H1 (cell line): ENCODE measurements around the gene IL12RB2. TPM values are rescaled to one million over a fixed set of nuclear protein-coding genes. Genes with fewer than 3 reads are reported as not detected.

Experiments used
- CTCF ChIA-PET: fragments of 300-600 bp; sonication (Branson Sonifier 250); formaldehyde crosslinking; loops from one replicate; lab custom pipeline; 2021; ENCODE audit not compliant: partially characterized antibody; lab: Charles Lee
- POLR2A ChIA-PET: fragments of 300-600 bp; sonication (Branson Sonifier 250); formaldehyde crosslinking; loops from one replicate; lab custom pipeline; 2021; ENCODE audit warnings: inconsistent platforms; ENCODE audit not compliant: partially characterized antibody; lab: Charles Lee
- DNase-seq, 2 experiments: peaks; one replicate each; pipeline versions ENCODE4 v3.0.0 to v3.0.0-alpha.2; 2010 to 2022; ENCODE audit warnings: low spot score in 2 of 2, low read depth in 1 of 2, mixed read lengths in 1 of 2
- FAIRE-seq: peaks from 2 replicates; lab custom pipeline; 2011; peaks lifted over from hg19 to GRCh38; lab: Jason Lieb, UNC
- H2AFZ ChIP-seq: 2 replicates; pipeline ENCODE4 v1.8.1; 2012; ENCODE audit warnings: low read length, inconsistent platforms
- H2AK5ac ChIP-seq: 2 replicates; pipeline ENCODE4 v1.6.1; 2013; ENCODE audit warnings: low read depth, low read length
- H2BK120ac ChIP-seq: replicated peaks from 2 replicates; pipeline ENCODE3; 2013; ENCODE audit warnings: low read depth, low read length, inconsistent platforms
- H2BK12ac ChIP-seq: 2 replicates; pipeline ENCODE4 v1.6.1; 2013; ENCODE audit warnings: low read depth, low read length
- H2BK15ac ChIP-seq: 2 replicates; pipeline ENCODE4 v1.6.1; 2013; ENCODE audit warnings: low read length
- H2BK20ac ChIP-seq: 2 replicates; pipeline ENCODE4 v1.6.1; 2013; ENCODE audit warnings: low read length
- H2BK5ac ChIP-seq: 2 replicates; pipeline ENCODE4 v1.6.1; 2013; ENCODE audit warnings: low read depth, low read length
- H3K14ac ChIP-seq: 2 replicates; pipeline ENCODE4 v1.6.1; 2013; ENCODE audit warnings: inconsistent platforms; ENCODE audit not compliant: insufficient read length
- H3K18ac ChIP-seq: 2 replicates; pipeline ENCODE4 v1.6.1; 2013; ENCODE audit warnings: low read length; ENCODE audit errors: extremely low read depth
- H3K23ac ChIP-seq: 2 replicates; pipeline ENCODE4 v1.6.1; 2013; ENCODE audit warnings: inconsistent platforms; ENCODE audit not compliant: insufficient read length
- H3K23me2 ChIP-seq: 2 replicates; pipeline ENCODE4 v1.6.1; 2013; ENCODE audit warnings: low read depth, low read length
- H3K27ac ChIP-seq: 2 replicates; pipeline ENCODE4 v1.6.1; 2011; ENCODE audit warnings: low read depth, low read length, inconsistent platforms
- H3K27me3 ChIP-seq, 4 experiments: replicated peaks in 1 of 4; 1 replicate in 1 of 4; 2 replicates in 3 of 4; pipeline versions ENCODE4 v1.6.1 to v1.8.1; 2011 to 2013; ENCODE audit warnings: low read length in 3 of 4, mild to moderate bottlenecking in 3 of 4, inconsistent platforms in 2 of 4, mixed read lengths in 2 of 4, moderate library complexity in 1 of 4; ENCODE audit not compliant: control insufficient read depth in 3 of 4, insufficient read depth in 3 of 4; ENCODE audit errors: extremely low read depth in 1 of 4
- H3K36me3 ChIP-seq, 4 experiments: 2 replicates each; pipeline versions ENCODE4 v1.6.1 to v1.8.1; 2011 to 2013; ENCODE audit warnings: mild to moderate bottlenecking in 4 of 4, low read length in 3 of 4, moderate library complexity in 2 of 4, control low read depth in 1 of 4, inconsistent platforms in 1 of 4; ENCODE audit not compliant: insufficient read depth in 4 of 4, control insufficient read depth in 2 of 4
- H3K4ac ChIP-seq: replicated peaks from 2 replicates; pipeline ENCODE3; 2013; ENCODE audit warnings: low read length, low read depth, mixed read lengths, inconsistent platforms; ENCODE audit not compliant: insufficient read length
- H3K4me1 ChIP-seq, 4 experiments: replicated peaks in 1 of 4; 1 replicate in 1 of 4; 2 replicates in 3 of 4; pipeline versions ENCODE4 v1.6.1 to v1.8.1; 2011 to 2013; ENCODE audit warnings: low read length in 3 of 4, inconsistent platforms in 2 of 4, mixed read lengths in 1 of 4; ENCODE audit not compliant: insufficient read depth in 4 of 4, control insufficient read depth in 3 of 4
- H3K4me2 ChIP-seq, 2 experiments: 2 replicates each; pipeline versions ENCODE4 v1.6.1 to v1.8.1; 2011 to 2013; ENCODE audit warnings: low read depth in 2 of 2, low read length in 2 of 2, control low read depth in 1 of 2, inconsistent platforms in 1 of 2, mild to moderate bottlenecking in 1 of 2; ENCODE audit not compliant: insufficient read depth in 1 of 2
- H3K4me3 ChIP-seq, 4 experiments: fragments of 200-600, 300-600 bp in 1 of 4; sonication (generic), shearing (Covaris generic), sonication (Bioruptor Twin) in 1 of 4; 2 replicates each; pipeline versions ENCODE4 v1.5.1 to v1.8.1; 2011 to 2016; ENCODE audit warnings: low read length in 4 of 4, low read depth in 3 of 4, control low read depth in 2 of 4, inconsistent platforms in 2 of 4, mild to moderate bottlenecking in 2 of 4, mixed read lengths in 1 of 4, moderate library complexity in 1 of 4; ENCODE audit not compliant: insufficient read depth in 2 of 4; ENCODE audit errors: extremely low read depth in 1 of 4
- H3K56ac ChIP-seq: replicated peaks from 2 replicates; pipeline ENCODE3; 2013; ENCODE audit warnings: low read depth, mild to moderate bottlenecking, mixed read lengths, low read length, inconsistent platforms; ENCODE audit not compliant: insufficient read length
- H3K79me1 ChIP-seq: 2 replicates; pipeline ENCODE4 v1.6.1; 2013; ENCODE audit warnings: low read depth, low read length, control low read depth
- H3K79me2 ChIP-seq, 2 experiments: 2 replicates each; pipeline versions ENCODE4 v1.6.1 to v1.8.1; 2012 to 2013; ENCODE audit warnings: low read length in 2 of 2, mild to moderate bottlenecking in 2 of 2, inconsistent platforms in 1 of 2; ENCODE audit not compliant: insufficient read depth in 2 of 2, control insufficient read depth in 1 of 2
- H3K9ac ChIP-seq, 4 experiments: replicated peaks in 1 of 4; 1 replicate in 1 of 4; 2 replicates in 3 of 4; pipeline versions ENCODE4 v1.6.1 to v1.8.1; 2011 to 2013; ENCODE audit warnings: low read depth in 3 of 4, low read length in 3 of 4, control low read depth in 2 of 4, mild to moderate bottlenecking in 2 of 4, moderate library complexity in 2 of 4, inconsistent platforms in 1 of 4; ENCODE audit errors: extremely low read depth in 1 of 4
- H3K9me3 ChIP-seq, 2 experiments: 2 replicates each; pipeline versions ENCODE4 v1.6.1 to v1.8.1; 2012 to 2013; ENCODE audit warnings: mild to moderate bottlenecking in 2 of 2, moderate library complexity in 2 of 2, control low read depth in 1 of 2, inconsistent platforms in 1 of 2, low read depth in 1 of 2, low read length in 1 of 2, mixed read lengths in 1 of 2; ENCODE audit not compliant: insufficient read depth in 2 of 2
- H4K20me1 ChIP-seq, 2 experiments: replicated peaks in 1 of 2; 2 replicates each; pipeline versions ENCODE3 to v1.8.1; 2011 to 2013; ENCODE audit warnings: inconsistent platforms in 2 of 2, low read length in 2 of 2, mild to moderate bottlenecking in 1 of 2; ENCODE audit not compliant: insufficient read depth in 2 of 2, control insufficient read depth in 1 of 2
- H4K5ac ChIP-seq: 2 replicates; pipeline ENCODE4 v1.6.1; 2013; ENCODE audit warnings: low read length, low read depth, mixed read lengths, inconsistent platforms; ENCODE audit not compliant: insufficient read length
- H4K8ac ChIP-seq: 2 replicates; pipeline ENCODE4 v1.8.0; 2013; ENCODE audit warnings: mild to moderate bottlenecking, moderate library complexity, low read length, inconsistent platforms; ENCODE audit not compliant: insufficient read depth; ENCODE audit errors: extremely low read depth
- H4K91ac ChIP-seq: replicated peaks from 2 replicates; pipeline ENCODE3; 2013; ENCODE audit warnings: low read length, mixed read lengths, inconsistent platforms; ENCODE audit not compliant: insufficient read length
- ATF3 ChIP-seq: IDR thresholded peaks from 2 replicates; pipeline ENCODE4 v1.6.1; 2011; ENCODE audit warnings: low read depth, mild to moderate bottlenecking, low read length; ENCODE audit not compliant: insufficient read depth
- CTBP2 ChIP-seq: IDR thresholded peaks from 2 replicates; pipeline ENCODE4 v1.7.0; 2011; ENCODE audit warnings: borderline replicate concordance, mild to moderate bottlenecking, moderate library complexity, mixed read lengths, low read length; ENCODE audit not compliant: insufficient read depth, insufficient read length
- CTCF ChIP-seq, 3 experiments: IDR thresholded peaks; 1 replicate in 2 of 3; 2 replicates in 1 of 3; pipeline versions ENCODE4 v1.5.1 to v1.6.1; 2011; ENCODE audit warnings: low read length in 3 of 3, mild to moderate bottlenecking in 3 of 3, inconsistent platforms in 2 of 3, low read depth in 1 of 3, moderate library complexity in 1 of 3; ENCODE audit not compliant: insufficient read depth in 1 of 3; ENCODE audit errors: control extremely low read depth in 1 of 3
- PHF8 ChIP-seq: fragments of 200-600 bp; sonication (generic); conservative IDR thresholded peaks from 2 replicates; pipeline ENCODE4 v1.7.1; 2012; ENCODE audit warnings: low read depth, mild to moderate bottlenecking, inconsistent platforms, low read length, moderate library complexity
- RXRA ChIP-seq: IDR thresholded peaks from 2 replicates; pipeline ENCODE4 v1.6.1; 2011; ENCODE audit warnings: low read depth, mild to moderate bottlenecking, low read length, moderate library complexity; ENCODE audit not compliant: insufficient read depth
- SIRT6 ChIP-seq: IDR thresholded peaks from one replicate; pipeline ENCODE4 v1.7.1; 2012; ENCODE audit warnings: low read length, inconsistent platforms
- SP4 ChIP-seq: IDR thresholded peaks from 2 replicates; pipeline ENCODE4 v1.6.1; 2012; ENCODE audit warnings: low read length, inconsistent platforms
- SRF ChIP-seq: IDR thresholded peaks from 2 replicates; pipeline ENCODE4 v1.6.1; 2011; ENCODE audit warnings: mild to moderate bottlenecking, low read depth, low read length, moderate library complexity
- TAF1 ChIP-seq: IDR thresholded peaks from 2 replicates; pipeline ENCODE4 v1.6.1; 2011; ENCODE audit warnings: mild to moderate bottlenecking, low read depth, low read length
- TBP ChIP-seq: IDR thresholded peaks from 2 replicates; pipeline ENCODE4 v1.6.1; 2011; ENCODE audit warnings: low read depth, low read length, improper control_type of control experiment
- TCF12 ChIP-seq: IDR thresholded peaks from 2 replicates; pipeline ENCODE4 v1.6.1; 2011; ENCODE audit warnings: low read depth, mild to moderate bottlenecking, low read length
- WGBS, 2 experiments: shearing (Covaris generic) in 1 of 2; methylation state at CpG; one replicate each; pipeline versions ENCODE4 v1.1.6 to v1.1.7; 2013 to 2015; ENCODE audit warnings: low lambda C conversion rate in 2 of 2, mixed read lengths in 2 of 2, inconsistent platforms in 1 of 2, low coverage in 1 of 2, missing lambda C conversion rate in 1 of 2; ENCODE audit not compliant: insufficient replicate concordance in 2 of 2, insufficient coverage in 1 of 2, insufficient read length in 1 of 2; ENCODE audit errors: extremely low coverage in 1 of 2, missing lambda C conversion rate in 1 of 2; 5-methylcytosine and 5-hydroxymethylcytosine counted together
- polyA plus RNA-seq, 7 experiments: library from polyadenylated mRNA; depleted of rRNA in 3 of 7; stranded (reverse) in 5 of 7; unstranded in 2 of 7; fragments of >200 nt in 5 of 7; fragments of 200-250 nt in 2 of 7; gene quantifications; 1 replicate in 5 of 7; 2 replicates in 1 of 7; 4 replicates in 1 of 7; pipeline versions ENCODE4 v1.2.1 to v1.2.3, GENCODE V29; 2011 to 2013; ENCODE audit warnings: missing spikeins in 2 of 7, mixed read lengths in 2 of 7
- total RNA-seq: library from RNA; stranded (reverse); fragmentation: NEBNext Ultra II Directional; extraction: Animal tissue kit (Norgen Biotek cat#: 25700); gene quantifications from 2 replicates; pipeline ENCODE4 v1.2.1, GENCODE V29; 2021

Gene IL12RB2
- total and polyA plus RNA-seq, 2 of the 8 experiments (the other 6 are each of a cell fraction or from before 2014, with no cell fraction given): 1.4 TPM

DNA sequence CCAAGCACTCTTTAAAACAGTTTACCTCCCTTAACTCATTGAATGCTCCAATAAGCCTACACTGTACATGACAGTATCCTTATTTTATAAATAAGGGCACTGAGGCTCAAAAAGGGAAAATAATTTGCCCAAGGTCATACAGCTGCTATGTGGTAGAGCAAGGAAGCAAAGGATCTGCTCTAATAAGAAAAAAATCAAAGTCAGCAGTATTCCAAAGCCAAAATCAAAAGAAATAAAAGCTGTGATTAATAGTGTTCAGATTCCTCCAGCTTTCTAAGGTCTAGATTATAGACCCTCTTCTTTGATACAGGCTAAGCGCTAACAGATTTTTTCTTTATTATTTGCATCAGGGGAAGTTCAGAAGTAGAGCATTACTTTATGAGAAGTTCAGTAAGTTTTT is 39.3 kb downstream of the IL12RB2 start:
- no peak overlapping the region for H2BK12ac ChIP-seq
- no peak overlapping the region for H3K4me3 ChIP-seq
- no peak overlapping the region for H2BK5ac ChIP-seq
- H3K9me3 ChIP-seq: no peaks in the 10 kb centered on the region
- DNase-seq: no peak
- no peaks in the 10 kb centered on the region for H3K79me1 ChIP-seq
- no peak for TF ChIP-seq ATF3
- no peak for TF ChIP-seq TAF1
- TF ChIP-seq TBP: no peak
- no peak for TF ChIP-seq SP4
- no peak for TF ChIP-seq PHF8
- no peak for TF ChIP-seq SIRT6
- TF ChIP-seq RXRA: no peak
- TF ChIP-seq TCF12: no peak
- no peak for TF ChIP-seq SRF
- TF ChIP-seq CTBP2: no peak
- TF ChIP-seq CTCF (IDR thresholded peaks at IDR 0.05; ENCODE audit: control extremely low read depth in 1 of 3, insufficient read depth in 1 of 3, low read depth in 1 of 3, low read length in 3 of 3): no peak
- TF ChIP-seq, all 59 proteins: peak for 0
- WGBS, 2 experiments: 95% methylated on average over 1 of the region's 1 CpG; no CpG with 5 or more reads in 1 of the 2 experiments
- Histone ChIP-seq H3K56ac (no peak overlapping the region), H2AFZ (no peak overlapping the region), H2BK15ac (no peak overlapping the region), H3K9ac (no peak overlapping the region), H4K91ac (no peak overlapping the region), H3K79me2 (no peaks in the 10 kb centered on the region), H3K4me2 (no peak overlapping the region), H3K4me1 (peaks cover 0 to 9% (median 5%) of the 10 kb centered on the region in 4 experiments; a peak in 4 of 7 replicates), H2BK120ac (no peak overlapping the region), H3K23ac (no peak overlapping the region), H2BK20ac (no peak overlapping the region), H4K8ac (no peak overlapping the region), H2AK5ac (no peak overlapping the region), H4K5ac (no peak overlapping the region), H3K36me3 (no peaks in the 10 kb centered on the region), H3K18ac (no peak overlapping the region), H3K23me2 (peaks cover 2% of the 10 kb centered on the region), H3K14ac (no peak overlapping the region), H3K27ac (no peak overlapping the region), H3K4ac (no peak overlapping the region), H3K27me3 (no peaks in the 10 kb centered on the region), H4K20me1 (peaks cover 0 to 1% of the 10 kb centered on the region in 2 experiments)
- FAIRE-seq: no peak
- CTCF ChIA-PET: interaction anchor here (0.6 to 9.9 kb wide), 43 partner anchors 8 to 413 kb away, joined by 3 to 93 read pairs (median 5); partner anchors contain the start of gene SERBP1
- POLR2A ChIA-PET: interaction anchor here (1.0 to 6.7 kb wide), 6 partner anchors 28 to 152 kb away, joined by 3 to 33 read pairs (median 5); partner anchors contain the start of gene SERBP1
